Brain microvascular endothelial cell (primary cell): ENCODE measurements around the gene ABLIM1.

Source experiments
- DNase-seq: peaks from one replicate; pipeline ENCODE4 v3.0.0-alpha.2; 2020
- H3K27ac ChIP-seq: fragments of 250-450 bp; sonication (Bioruptor Pico); 2 replicates; pipeline ENCODE4 v1.5.1; 2020; ENCODE audit warnings: mild to moderate bottlenecking, moderate library complexity
- H3K27me3 ChIP-seq: fragments of 250-450 bp; sonication (Bioruptor Pico); replicated peaks from 2 replicates; pipeline ENCODE4 v1.5.1; 2020; ENCODE audit warnings: mild to moderate bottlenecking
- H3K36me3 ChIP-seq: fragments of 250-450 bp; sonication (Bioruptor Pico); replicated peaks from 2 replicates; pipeline ENCODE4 v1.5.1; 2020; ENCODE audit warnings: mild to moderate bottlenecking
- H3K4me3 ChIP-seq: 2 replicates; pipeline ENCODE4 v1.5.1; 2011; ENCODE audit warnings: low read depth, mild to moderate bottlenecking, control low read depth, low read length, moderate library complexity
- in situ Hi-C: cut with HindIII; loops from 2 replicates; pipeline ENCODE4 v1.10.0; 2017; ENCODE audit warnings: low sequenced_read_pairs, low pct_ligation_motif_present
- TF ChIP-seq, protein P1 (sequence below): IDR thresholded peaks from 2 replicates; pipeline ENCODE4 v1.5.1; 2011; ENCODE audit warnings: low read depth, mild to moderate bottlenecking, moderate library complexity, low read length, control low read depth, inconsistent platforms; ENCODE audit errors: missing control alignments

ABLIM1 gene

DNA sequence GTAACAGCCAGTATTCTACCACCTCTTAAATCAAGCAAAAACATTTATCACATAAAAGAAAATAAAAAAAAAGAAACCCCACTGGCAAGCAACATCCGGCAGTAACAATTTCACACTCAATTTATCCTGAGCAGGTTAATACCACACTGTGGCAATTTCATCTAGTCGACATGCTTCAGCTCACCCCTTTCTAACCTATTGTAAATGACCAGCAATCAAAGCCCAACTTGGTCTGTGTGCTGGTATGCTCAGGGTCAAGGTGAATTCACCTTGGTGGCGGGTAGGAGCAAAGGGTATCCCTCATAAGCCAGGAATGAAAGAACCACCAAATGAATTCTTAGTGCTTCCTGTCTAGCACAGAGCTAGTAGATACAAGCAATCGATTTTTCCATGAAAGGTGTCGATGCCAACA is 144.7 kb downstream of the ABLIM1 start:
- no peak overlapping the region for H3K4me3 ChIP-seq
- no peaks in the 10 kb centered on the region for H3K27me3 ChIP-seq
- in situ Hi-C loops: no loop called here
- TF ChIP-seq, protein P1, sequence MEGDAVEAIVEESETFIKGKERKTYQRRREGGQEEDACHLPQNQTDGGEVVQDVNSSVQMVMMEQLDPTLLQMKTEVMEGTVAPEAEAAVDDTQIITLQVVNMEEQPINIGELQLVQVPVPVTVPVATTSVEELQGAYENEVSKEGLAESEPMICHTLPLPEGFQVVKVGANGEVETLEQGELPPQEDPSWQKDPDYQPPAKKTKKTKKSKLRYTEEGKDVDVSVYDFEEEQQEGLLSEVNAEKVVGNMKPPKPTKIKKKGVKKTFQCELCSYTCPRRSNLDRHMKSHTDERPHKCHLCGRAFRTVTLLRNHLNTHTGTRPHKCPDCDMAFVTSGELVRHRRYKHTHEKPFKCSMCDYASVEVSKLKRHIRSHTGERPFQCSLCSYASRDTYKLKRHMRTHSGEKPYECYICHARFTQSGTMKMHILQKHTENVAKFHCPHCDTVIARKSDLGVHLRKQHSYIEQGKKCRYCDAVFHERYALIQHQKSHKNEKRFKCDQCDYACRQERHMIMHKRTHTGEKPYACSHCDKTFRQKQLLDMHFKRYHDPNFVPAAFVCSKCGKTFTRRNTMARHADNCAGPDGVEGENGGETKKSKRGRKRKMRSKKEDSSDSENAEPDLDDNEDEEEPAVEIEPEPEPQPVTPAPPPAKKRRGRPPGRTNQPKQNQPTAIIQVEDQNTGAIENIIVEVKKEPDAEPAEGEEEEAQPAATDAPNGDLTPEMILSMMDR: no peak
- DNase-seq: no peak
- H3K27ac ChIP-seq: no peak overlapping the region
- no peaks in the 10 kb centered on the region for H3K36me3 ChIP-seq

DNA sequence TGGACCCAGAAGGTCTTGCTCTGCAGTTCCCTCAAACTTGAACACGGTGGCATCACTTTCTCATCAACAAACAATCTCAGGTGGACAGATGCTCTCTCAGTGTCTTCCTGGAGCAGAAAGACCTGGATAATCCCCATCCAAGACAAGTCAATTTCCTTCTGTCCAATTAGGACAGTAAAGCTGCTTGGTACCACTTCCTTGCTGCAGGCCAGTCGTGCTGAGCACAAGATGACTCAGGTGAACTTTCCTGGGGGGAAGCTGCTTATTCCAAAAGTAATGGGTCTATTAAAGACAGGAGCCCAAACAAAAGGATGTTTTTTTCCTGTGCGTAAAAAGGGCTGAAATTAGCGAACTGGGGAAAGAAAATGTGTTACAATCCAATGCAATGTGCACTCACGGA is 146.2 kb downstream of the ABLIM1 start:
- in situ Hi-C loops: no loop called here
- Histone ChIP-seq H3K27me3 (no peaks in the 10 kb centered on the region), H3K27ac (no peak overlapping the region), H3K4me3 (no peak overlapping the region), H3K36me3 (no peaks in the 10 kb centered on the region)
- TF ChIP-seq, protein P1: no peak
- DNase-seq: no peak

GRCh38 chr10:114508376-114508775 is 149.7 kb downstream of the ABLIM1 start:
- in situ Hi-C loops: no loop called here
- Histone ChIP-seq H3K4me3 (no peak overlapping the region), H3K27ac (no peak overlapping the region), H3K36me3 (no peaks in the 10 kb centered on the region), H3K27me3 (no peaks in the 10 kb centered on the region)
- DNase-seq: no peak
- TF ChIP-seq, protein P1: no peak

DNA sequence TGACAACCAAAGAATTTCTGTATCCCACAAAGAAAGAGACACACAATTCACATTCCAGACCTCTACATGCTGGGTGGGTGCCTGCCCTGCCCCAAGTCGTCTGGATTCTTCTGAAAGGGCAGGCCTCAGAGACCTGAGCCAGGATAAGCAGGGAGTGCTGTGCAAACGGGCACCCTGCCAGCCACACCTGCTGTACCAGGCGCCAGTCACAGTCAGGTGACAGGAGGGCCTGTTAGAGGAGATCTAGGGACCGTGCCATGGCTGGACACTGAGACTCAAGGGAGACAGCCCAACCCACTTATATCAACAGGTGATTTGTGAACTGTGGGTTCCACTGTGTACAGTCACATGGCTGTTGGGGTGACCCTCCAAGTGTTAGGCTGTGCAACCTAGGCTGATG is 150.6 kb downstream of the ABLIM1 start:
- Histone ChIP-seq H3K27me3 (no peaks in the 10 kb centered on the region), H3K36me3 (no peaks in the 10 kb centered on the region), H3K4me3 (no peak overlapping the region), H3K27ac (no peak overlapping the region)
- TF ChIP-seq, protein P1: no peak
- no peak for DNase-seq
- in situ Hi-C loops: no loop called here

DNA sequence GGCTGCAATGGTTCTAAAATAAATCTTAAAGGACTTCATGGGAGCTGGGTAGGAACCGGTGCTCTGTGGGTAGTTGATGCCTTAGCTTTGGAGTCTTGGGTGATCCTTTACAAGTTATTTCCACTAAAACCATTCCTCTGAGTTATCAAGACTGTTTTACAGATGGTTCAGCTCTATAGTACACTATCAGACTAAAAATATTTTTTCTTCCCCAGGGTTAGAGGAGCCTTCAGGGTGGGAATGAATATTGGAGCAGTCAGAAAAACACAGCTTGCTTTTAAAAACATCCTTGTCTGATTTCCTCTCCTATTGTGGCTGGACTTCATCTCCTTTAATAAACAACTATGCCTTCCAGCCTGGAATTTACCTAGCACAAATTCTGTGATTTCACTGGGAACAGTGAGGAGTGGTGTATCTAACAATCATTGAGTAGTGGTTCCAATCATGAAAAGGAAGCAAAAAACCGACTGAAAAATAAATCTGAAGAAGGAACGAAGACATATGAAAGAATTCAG is 151.1 kb downstream of the ABLIM1 start:
- H3K27me3 ChIP-seq: no peaks in the 10 kb centered on the region
- in situ Hi-C loops: no loop called here
- TF ChIP-seq, protein P1: no peak
- no peaks in the 10 kb centered on the region for H3K36me3 ChIP-seq
- DNase-seq: no peak
- H3K4me3 ChIP-seq: no peak overlapping the region
- no peak overlapping the region for H3K27ac ChIP-seq
